HG03558 (cell line): Measurements from ENCODE around the gene NUDT17.

Experiments
- ATAC-seq: cut with Tn5 transposase; IDR thresholded peaks from one replicate; pipeline ENCODE4 v1.9.1; 2021; ENCODE audit warnings: moderate number of reproducible peaks; ENCODE audit not compliant: unreplicated experiment; ENCODE audit errors: extremely low read depth

Gene NUDT17

DNA sequence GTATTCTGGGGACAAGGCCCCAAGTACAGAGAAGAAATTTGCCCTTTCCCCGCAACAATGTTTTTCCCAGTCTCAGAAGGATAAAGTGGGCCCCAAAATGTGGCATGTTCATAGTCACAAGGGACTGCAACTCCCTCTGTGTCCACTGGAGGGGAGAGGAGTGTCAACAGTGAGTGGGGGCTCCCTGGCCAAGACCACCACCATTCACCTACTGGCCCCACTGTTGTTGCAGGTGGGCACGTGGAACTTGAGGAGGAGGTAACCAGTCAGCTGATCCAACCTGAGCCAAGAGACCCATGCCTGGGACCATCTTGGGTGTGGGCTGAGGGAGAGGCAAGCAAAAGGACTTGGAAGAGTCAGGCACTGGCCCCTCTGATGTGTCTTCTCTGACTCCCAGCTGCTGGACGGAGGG is 777 bp downstream of the NUDT17 start:
- ATAC-seq: no peak

- ATAC-seq: no peak
Measured at GRCh38 chr1:145847827-145848226, 2.4 kb downstream of the NUDT17 start.

GRCh38 chr1:145849356-145850160 is 4.1 kb downstream of the NUDT17 start:
- no peak for ATAC-seq

DNA sequence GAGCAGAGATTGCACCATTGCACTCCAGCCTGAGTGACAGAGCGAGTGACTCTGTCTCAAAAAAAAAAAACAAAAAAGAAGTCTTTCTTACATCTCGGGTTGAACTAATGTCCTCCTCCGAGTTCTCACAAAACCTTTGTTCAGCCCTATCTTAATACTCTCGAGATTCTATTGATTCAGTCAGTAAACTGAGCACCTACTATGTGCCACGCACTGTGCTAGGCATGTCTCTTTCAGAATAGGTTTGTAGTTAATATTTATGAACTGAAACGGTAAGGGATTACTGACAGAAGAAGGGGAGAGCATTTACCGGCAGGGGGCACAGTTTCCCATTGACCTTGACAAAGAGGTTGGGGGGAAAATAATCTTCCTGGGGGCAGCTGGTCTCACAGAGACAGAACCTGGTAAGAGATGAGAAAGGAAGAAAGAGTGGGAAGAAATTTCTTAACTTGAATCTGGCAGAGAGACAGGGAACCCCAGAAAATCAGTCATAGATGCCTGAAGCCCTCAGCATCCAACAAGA is 10.1 kb downstream of the NUDT17 start:
- ATAC-seq: no peak

DNA sequence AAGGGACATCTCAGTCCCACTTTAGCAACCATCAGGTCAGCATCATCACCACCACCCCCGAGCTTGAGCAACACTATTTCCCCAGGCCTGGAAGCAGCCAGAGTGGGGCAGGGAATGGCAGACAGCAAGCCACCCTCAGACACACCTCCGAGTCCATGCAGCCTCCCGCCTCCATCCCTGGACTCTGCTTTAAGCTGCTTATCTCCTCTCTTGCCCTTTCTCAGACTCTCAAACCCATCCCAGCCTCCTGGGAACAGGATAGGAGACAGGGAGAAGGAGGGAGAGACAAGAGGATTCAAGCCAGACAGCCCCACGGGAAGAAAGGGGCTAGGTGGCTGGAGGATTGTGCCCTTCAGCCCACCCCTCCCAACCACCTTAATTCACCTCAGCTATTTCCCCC is 11.7 kb downstream of the NUDT17 start:
- ATAC-seq: no peak

DNA sequence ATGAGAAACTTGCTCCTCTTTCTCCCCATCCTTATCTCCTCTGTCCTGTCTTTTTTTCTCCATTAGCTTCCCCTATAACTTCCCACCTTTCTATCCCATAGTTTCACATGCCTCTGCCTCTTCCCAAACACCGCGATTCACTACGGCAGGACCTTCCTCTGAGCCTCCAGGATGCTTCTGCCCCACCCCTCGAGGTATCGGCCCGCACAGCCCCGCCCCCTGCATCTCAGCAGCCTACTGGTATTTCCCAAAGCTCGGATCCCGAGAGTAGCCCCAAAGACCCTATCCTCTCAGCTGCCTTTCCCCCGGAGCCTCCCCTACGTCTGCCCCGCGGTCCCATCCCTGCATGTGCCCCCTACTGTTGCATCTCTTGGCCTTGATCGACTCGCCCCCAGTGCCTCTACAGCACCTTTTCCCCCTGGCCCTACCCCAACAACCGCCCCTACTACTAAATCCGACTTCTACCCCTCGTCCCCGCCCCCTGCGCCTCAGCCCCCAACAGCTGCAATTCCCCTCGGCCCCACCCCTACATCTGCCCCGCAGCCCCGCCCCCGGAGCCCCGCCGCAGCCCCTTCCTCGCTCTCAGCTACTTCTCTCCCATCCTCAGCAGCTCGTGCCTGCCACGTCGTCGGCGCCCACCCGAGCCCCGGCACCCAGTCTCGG is 12.9 kb downstream of the NUDT17 start:
- no peak for ATAC-seq

- ATAC-seq: peak; percentile 76
Measured at GRCh38 chr1:145858901-145859490, 13.6 kb downstream of the NUDT17 start, which contains the start of gene PIAS3. TSS of gene PIAS3 (minus strand) at chr1:145859081. CDS start at chr1:145858990, 91 bp downstream.

DNA sequence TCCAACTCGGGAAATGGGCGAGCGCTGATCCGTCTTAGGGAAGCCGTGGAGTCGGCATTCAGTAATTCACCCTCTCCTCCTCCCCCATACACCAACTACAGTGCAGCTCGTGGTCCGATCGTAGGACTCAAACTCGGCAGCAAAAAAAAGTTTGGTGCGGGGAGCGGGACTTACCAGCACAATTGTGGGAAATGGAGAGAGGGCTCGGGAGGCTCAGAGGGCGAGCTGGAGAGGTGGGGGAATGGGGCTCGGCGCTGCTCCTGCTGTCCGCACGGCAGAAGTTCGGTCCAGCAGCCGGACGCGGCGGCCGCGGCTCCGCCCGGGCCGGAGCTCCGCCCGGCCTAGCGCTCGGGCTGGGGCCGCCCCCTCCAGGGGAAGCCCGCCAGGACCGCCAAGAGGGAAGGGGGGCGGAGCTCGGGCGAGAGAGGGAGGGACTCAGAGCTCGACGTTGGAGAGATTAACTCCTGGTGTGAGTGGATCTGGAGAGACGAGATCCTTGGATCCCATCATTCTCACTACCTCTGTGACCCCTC is 14.1 kb downstream of the NUDT17 start:
- ATAC-seq: peak; percentile 29

DNA sequence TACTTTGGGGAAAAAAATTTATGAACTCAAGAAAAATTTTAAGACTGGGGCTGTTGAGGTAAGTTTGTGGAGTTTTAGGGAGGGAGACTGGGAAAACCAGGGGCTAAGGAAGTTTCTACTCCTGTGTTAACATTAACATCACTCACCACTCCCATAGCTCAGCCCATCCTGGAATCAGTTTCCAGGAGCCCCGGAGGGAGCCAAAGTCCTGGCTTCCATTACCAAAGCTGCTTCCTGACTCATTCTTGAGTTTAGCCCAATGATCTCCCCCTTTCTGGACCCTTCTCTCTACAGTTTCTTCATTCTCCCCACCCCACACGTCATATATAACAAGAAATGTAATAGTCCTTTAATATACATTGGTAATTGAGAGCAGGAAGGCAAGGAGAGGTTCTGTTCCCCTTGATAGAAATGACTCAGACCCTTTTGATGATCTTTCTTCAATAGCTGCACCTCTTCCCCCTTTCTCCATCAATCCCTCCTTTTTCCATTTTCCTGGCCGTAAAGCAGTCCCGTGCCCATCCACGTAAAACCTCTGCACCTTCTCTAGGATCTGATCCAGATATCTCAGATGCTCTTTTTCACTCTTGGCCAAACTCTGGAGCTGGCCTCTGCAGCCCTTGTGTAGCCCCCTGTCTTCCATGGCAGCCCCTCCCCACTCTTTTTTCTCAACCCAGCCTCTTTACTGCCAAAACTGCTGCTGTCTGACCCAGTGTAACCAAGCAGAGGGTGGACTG is 18.0 kb downstream of the NUDT17 start:
- no peak for ATAC-seq

- no peak for ATAC-seq
Measured at GRCh38 chr1:145868232-145868631, 22.8 kb downstream of the NUDT17 start.

DNA sequence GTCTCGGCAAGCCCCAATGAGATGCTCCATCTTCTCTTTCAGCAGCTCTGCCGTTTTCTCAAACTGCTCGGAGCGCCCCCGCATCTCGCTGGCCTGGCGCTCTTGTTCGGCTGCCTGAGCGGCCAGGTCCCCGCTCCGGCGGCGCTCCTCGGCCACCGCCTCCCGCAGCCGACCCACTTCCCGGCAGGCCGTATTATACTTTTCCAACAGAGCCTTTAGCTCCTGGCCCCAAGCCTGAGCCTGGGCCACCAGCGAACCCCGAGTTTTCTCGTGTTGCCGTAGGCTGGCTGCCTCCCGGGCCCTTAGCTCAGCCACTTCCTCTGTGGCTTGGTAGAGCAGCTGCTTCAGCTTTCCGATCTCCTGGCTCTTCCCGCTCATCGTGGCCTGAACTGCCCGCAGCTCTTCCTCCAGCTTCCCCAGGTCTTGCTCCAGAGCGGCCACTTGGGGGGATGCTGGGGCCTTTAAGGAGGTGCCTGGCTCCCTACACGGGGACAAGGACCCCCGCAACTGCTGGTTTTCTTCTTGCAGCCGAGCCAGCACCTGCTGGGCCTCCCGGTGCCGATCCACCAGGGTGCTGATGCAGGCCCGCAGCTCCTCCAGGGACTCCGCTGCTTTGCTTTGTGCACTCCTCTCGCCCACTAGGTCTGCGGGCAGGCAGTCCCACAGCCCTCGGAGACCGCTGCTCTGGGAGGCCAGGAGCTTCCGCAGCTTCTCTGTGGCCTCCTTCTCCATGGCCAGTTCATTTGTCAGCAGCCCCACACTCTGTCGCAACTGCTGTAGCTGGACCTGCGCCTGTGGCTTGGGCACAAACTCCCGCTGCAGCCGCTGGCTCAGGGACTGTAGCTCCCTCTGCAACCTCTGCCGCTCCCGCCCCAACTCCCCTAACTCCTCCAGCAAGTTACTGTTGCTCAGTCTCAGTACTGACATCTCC is 26.8 kb downstream of the NUDT17 start:
- ATAC-seq: no peak

DNA sequence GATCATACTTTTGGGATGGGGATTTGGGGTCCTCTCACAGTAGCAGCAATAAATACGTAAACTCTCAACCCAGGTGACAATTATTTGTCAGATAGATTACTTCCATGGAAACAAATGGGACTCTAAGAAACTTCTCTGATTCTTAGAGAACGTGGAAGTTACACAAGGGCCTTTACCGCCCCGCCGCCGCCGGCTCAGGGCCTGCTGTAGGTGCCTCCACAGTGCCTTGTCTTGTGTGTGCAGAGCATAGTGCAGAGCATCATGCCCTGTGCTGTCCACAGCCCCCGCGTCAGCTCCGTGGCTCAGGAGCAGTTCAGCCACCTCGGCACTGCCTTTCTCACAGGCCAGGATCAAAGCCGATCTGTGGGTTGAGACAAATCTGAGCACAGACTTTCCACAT is 29.2 kb downstream of the NUDT17 start:
- no peak for ATAC-seq

GRCh38 chr1:145877923-145878486 is 32.6 kb downstream of the NUDT17 start:
- ATAC-seq: no peak

DNA sequence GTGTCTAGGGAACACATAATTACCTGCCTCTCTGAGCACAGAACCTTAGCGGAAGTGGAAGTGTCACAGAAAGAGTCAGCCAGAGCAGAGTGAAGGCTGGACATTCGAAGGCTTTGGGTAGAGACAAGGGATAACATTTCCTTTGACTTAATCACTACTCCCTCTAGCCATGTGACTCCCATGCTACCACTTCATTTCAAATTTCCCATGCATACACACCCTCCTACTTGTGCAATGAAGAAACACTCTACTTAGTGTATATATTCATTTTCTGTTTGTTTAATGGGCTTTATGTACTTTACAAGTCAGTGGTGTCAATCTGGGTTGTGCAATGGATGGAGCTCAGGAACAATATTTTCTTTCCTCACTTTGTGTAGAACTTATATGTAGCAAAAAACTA is 33.3 kb downstream of the NUDT17 start:
- ATAC-seq: no peak

- no peak for ATAC-seq
Measured at GRCh38 chr1:145879775-145880174, 34.3 kb downstream of the NUDT17 start.

DNA sequence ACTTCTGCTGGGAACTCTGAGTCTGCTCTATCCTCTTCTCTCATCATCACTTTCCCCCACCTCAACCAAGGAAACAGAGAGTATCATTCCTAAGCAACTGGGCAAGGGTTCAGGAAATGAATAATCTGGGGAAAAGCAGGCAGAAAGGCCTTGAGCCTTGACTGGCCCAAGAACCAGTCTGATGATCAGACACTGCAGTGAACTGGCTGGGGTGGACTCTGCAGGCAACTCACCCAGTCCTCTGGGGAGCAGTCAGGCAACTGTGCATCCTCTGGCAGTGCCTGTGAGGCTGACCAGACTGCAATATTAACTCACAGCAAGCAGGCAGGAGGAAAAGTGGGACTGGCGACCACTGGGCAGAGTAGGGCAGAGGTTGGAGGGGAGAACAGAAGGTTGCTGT is 39.2 kb downstream of the NUDT17 start:
- no peak for ATAC-seq

DNA sequence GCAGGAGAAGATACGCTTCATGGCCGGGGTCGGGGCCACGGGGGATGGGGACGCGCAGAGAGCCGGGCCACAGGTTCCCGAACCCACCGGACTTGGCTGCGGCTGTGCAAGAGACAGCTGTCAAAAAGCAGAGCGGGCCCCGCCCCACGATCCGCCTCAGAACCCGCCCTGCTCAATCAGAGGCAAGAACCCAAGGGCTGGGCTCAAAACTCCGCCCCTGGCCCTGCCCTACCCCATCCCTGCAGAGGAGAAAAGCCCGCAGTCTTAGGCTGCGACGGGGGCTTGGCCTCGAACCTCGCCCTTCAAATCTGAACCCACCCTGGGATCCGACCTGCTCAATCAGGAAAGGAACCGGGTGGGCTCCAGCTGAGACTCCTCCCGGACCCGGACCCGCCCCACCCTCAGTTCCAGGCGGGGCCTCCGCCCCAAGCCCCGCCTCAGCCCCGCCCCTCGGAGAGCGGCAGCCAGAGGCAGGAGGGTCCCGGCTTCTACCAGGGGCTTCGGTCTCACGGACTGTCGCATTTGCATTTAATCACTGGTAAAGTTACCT is 40.4 kb downstream of the NUDT17 start, which contains the start of gene ANKRD35:
Gene ANKRD35, minus strand, starts transcription at position 129 of the 550 bp plus-strand sequence. Its CDS starts 108 bp downstream, at position 21.
- ATAC-seq: peak; percentile 87

GRCh38 chr1:145886390-145886789 is 41.0 kb downstream of the NUDT17 start:
- ATAC-seq: no peak
